ENCODE measurements around the gene TRAPPC13.
"Not testable (repeated sequence)": the region's sequence is repeated elsewhere in the genome, so short reads cannot be mapped to it uniquely, and the experiment has no call there.

The TRAPPC13 gene

DNA sequence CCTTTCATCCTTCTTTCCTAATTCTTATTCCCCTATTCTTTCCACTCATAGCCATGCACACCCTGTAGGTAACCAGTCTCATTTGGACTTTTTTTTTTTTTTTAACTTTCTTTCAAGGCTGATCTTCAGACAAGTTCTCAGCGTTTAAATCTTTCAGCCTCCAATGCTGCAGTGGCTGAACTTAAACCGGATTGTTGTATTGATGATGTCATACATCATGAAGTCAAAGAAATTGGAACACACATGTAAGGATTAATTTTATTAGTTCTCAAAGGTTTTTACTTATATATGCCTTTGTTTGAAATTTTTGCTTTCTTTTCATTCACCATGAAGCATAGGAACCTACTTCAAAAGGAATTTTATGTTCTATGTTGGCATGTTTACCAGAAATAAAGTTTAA, 22.1 kb downstream of the TRAPPC13 start:
- Mint-ChIP-seq H3K27me3 (no peaks in the 10 kb centered on the region), H3K36me3 (peaks cover 18% of the 10 kb centered on the region), H3K9me3 (no peaks in the 10 kb centered on the region), H3K4me3 (no peak overlapping the region), H3K4me1 (no peaks in the 10 kb centered on the region), H3K27ac (no peak overlapping the region)
- ATAC-seq (ENCODE audit: low read depth) (no peak), DNase-seq (ENCODE audit: low spot score in 2 of 2) (no peak)

DNA sequence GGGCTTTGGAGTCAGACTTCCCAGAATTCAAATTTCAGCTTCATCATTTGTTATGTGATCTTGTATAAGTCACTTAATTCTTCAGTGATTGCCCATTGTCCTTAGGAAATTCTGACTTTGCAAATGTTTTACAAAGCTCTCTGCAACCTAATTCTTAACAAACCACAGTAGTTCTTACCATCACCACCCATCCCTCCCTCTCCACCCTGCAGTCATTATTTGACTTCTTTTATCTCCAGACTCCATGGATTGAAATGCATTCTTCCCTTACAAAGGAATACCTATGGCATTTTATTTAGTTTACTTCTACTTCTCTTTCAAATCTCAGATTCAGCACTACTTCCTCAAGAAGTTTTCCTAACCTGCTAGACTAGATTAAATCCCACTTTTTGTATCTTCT, 23.1 kb downstream of the TRAPPC13 start:
- ATAC-seq (ENCODE audit: low read depth), result no peak
- H3K27ac Mint-ChIP-seq, result peak overlapping the region; percentile 28
- peaks cover 18% of the 10 kb centered on the region for H3K36me3 Mint-ChIP-seq
- no peak for DNase-seq (ENCODE audit: low spot score in 2 of 2)
- H3K27me3 Mint-ChIP-seq, result no peaks in the 10 kb centered on the region
- H3K9me3 Mint-ChIP-seq, result no peaks in the 10 kb centered on the region
- H3K4me1 Mint-ChIP-seq, result no peaks in the 10 kb centered on the region
- H3K4me3 Mint-ChIP-seq, result no peak overlapping the region

DNA sequence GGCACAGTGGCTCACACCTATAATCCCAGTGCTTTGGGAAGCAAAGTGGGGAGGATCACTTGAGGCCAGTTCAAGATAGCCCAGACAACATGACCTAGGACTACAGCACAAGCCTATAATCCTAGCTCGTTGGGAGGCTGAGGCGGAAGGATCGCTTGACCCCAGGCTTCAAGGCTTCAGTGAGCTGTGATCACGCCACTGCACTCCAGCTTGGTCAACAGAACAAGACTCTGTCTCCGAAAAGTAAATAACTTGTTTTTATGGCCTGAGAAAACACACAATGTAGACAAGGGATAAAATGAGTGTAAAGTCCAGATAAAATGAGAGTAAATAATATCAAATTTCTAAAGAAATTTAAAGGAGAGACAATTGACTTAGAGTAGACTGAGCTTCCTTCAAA, 26.3 kb downstream of the TRAPPC13 start:
- H3K27ac Mint-ChIP-seq, result no peak overlapping the region
- peaks cover 18% of the 10 kb centered on the region for H3K36me3 Mint-ChIP-seq
- H3K4me3 Mint-ChIP-seq, result no peak overlapping the region
- H3K27me3 Mint-ChIP-seq, result no peaks in the 10 kb centered on the region
- no peaks in the 10 kb centered on the region for H3K4me1 Mint-ChIP-seq
- no peaks in the 10 kb centered on the region for H3K9me3 Mint-ChIP-seq
- ATAC-seq (ENCODE audit: low read depth) (no peak), DNase-seq (ENCODE audit: low spot score in 2 of 2) (no peak)

DNA sequence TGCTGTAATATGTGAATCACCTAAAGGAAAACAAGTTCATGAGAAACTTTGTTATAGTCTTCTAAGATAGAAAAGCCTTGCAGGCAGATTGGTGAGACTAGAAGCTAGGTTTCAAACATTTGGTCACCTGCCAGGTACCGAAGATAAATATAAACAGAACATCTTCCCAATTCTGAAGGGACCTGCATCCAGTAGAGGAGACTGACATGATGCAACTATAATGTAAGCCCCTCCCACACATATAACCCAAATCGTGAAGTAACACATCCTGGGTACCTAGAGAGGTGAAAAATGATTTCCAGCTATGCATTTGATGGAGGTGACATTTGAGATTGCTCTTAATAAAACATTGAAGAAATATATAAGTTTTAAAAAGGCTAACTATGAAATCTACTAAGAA, 29.9 kb downstream of the TRAPPC13 start:
- no peaks in the 10 kb centered on the region for H3K9me3 Mint-ChIP-seq
- H3K4me3 Mint-ChIP-seq, result no peak overlapping the region
- no peak overlapping the region for H3K27ac Mint-ChIP-seq
- no peaks in the 10 kb centered on the region for H3K27me3 Mint-ChIP-seq
- DNase-seq (ENCODE audit: low spot score in 2 of 2), result no peak
- no peak for ATAC-seq (ENCODE audit: low read depth)
- no peaks in the 10 kb centered on the region for H3K4me1 Mint-ChIP-seq
- peaks cover 9% of the 10 kb centered on the region for H3K36me3 Mint-ChIP-seq

DNA sequence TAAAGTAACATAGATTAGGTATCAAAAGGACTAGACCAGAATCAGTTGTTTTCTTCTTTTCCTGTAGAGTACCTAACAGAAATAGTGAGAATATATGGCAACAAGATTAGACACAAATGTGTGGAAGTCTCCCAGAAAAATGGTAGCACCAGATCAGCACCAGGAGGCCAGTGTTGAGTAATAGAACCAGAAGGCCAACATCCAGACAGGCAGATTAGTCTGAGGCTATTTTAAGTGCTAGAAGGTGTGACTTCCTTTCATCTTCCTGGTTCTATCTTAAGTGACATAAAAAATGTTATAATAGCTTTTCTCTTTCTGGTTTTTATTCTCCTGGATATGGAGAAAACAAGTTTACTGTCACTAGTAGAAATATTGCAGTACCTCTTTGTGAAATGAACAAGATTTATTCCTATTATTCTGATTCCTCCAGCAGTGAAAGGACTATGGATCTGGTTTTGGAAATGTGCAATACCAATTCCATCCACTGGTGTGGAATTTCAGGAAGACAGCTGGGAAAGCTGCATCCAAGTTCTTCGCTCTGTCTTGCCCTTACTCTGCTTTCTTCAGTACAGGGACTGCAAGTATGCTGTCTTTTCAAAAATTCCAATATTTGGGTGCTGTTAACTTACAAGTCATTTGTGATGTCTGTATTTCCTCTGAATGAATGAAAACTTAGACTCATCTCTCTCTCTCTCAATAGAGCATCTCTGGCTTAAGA, 39.1 kb downstream of the TRAPPC13 start:
- no peaks in the 10 kb centered on the region for H3K27me3 Mint-ChIP-seq
- peaks cover 16% of the 10 kb centered on the region for H3K36me3 Mint-ChIP-seq
- H3K4me1 Mint-ChIP-seq, result no peaks in the 10 kb centered on the region
- no peaks in the 10 kb centered on the region for H3K9me3 Mint-ChIP-seq
- no peak for ATAC-seq (ENCODE audit: low read depth)
- DNase-seq (ENCODE audit: low spot score in 2 of 2), result no peak
- no peak overlapping the region for H3K4me3 Mint-ChIP-seq
- no peak overlapping the region for H3K27ac Mint-ChIP-seq

DNA sequence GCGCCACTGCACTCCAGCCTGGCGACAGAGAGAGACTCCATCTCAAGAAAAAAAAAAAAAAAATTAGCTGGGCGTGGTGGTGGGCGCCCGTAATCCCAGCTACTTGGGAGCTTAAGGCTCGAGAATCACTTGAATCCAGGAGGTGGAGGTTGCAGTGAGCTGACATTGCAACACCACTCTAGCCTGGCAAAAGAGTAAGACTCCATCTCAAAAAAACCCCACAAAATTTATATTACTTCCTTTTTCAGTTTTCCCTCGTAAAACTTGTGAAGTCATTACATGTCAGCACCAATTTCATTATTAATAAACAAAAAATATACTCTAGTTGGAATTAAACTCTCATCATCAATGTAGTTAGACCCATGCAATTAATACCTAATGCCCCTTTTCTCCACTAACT, 43.9 kb downstream of the TRAPPC13 start:
- Mint-ChIP-seq H3K27me3 (no peaks in the 10 kb centered on the region), H3K36me3 (peaks cover 5% of the 10 kb centered on the region), H3K9me3 (no peaks in the 10 kb centered on the region), H3K4me1 (no peaks in the 10 kb centered on the region), H3K4me3 (no peak overlapping the region), H3K27ac (no peak overlapping the region)
- ATAC-seq (ENCODE audit: low read depth) (no peak), DNase-seq (ENCODE audit: low spot score in 2 of 2) (no peak)

DNA sequence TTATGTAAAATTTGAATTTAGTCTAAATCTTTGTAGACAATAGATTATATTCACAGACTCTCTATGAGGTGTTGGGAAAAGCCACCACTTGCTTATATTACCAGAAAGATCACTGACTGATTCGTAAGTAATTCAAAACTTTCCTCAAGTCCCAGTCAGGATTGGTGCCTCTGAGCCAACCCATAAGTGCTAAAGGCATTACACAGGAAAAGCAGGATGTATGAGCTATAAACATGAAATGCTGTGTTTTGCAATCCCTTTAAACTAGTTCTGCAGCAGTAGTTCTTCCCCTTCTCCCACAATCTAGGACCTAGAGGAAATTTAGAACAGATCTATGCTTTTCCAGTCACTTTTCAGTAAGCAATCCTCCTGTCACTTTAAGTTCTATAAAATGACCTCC, 48.0 kb downstream of the TRAPPC13 start:
- ATAC-seq (ENCODE audit: low read depth) (no peak), DNase-seq (ENCODE audit: low spot score in 2 of 2) (no peak)
- Mint-ChIP-seq H3K27me3 (no peaks in the 10 kb centered on the region), H3K4me3 (no peak overlapping the region), H3K9me3 (no peaks in the 10 kb centered on the region), H3K27ac (no peak overlapping the region), H3K36me3 (peaks cover 22% of the 10 kb centered on the region), H3K4me1 (no peaks in the 10 kb centered on the region)

DNA sequence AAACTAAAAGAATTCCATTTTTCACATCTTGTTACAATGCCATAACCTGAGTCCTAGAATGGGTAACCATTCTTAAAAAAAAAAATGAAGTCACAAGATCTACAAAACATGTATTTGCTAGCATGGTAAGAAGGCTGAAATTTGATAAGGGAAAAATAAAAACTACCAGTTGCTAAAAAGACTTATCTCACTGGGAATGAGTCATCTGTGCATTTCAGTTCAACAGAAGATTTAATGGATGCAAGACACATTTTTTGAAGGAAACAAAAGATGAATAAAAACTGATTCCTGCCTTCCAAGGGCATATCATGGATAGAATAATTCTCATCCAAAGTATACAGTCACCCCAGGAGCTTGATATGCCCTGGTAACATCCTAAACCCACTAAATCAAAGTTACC, 49.9 kb downstream of the TRAPPC13 start:
- Mint-ChIP-seq H3K27me3 (no peaks in the 10 kb centered on the region), H3K4me1 (no peaks in the 10 kb centered on the region), H3K4me3 (no peak overlapping the region), H3K9me3 (no peaks in the 10 kb centered on the region), H3K36me3 (peaks cover 32% of the 10 kb centered on the region), H3K27ac (no peak overlapping the region)
- DNase-seq (ENCODE audit: low spot score in 2 of 2), result no peak
- no peak for ATAC-seq (ENCODE audit: low read depth)

DNA sequence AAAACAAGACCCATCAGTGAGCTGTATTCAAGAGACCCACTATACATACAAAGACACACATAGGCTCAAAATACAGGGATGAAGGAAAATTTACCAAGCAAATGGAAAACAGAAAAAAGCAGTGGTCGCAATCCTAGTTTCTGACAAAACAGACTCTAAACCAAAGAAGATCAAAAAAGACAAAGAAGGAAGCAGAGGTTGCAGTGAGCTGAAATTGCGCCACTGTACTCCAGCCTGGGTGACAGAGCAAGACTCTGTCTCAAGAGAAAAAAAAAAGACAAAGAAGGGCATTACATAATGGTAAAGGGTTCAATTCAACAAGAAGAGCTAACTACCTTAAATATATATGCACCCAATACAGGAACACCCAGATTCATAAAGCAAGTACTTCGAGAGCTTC, 51.2 kb downstream of the TRAPPC13 start:
- H3K27ac Mint-ChIP-seq; H3K4me1 Mint-ChIP-seq; H3K27me3 Mint-ChIP-seq; DNase-seq (ENCODE audit: low spot score in 2 of 2); H3K9me3 Mint-ChIP-seq; ATAC-seq (ENCODE audit: low read depth); H3K4me3 Mint-ChIP-seq: not testable (repeated sequence)
- peaks cover 35% of the 10 kb centered on the region for H3K36me3 Mint-ChIP-seq

DNA sequence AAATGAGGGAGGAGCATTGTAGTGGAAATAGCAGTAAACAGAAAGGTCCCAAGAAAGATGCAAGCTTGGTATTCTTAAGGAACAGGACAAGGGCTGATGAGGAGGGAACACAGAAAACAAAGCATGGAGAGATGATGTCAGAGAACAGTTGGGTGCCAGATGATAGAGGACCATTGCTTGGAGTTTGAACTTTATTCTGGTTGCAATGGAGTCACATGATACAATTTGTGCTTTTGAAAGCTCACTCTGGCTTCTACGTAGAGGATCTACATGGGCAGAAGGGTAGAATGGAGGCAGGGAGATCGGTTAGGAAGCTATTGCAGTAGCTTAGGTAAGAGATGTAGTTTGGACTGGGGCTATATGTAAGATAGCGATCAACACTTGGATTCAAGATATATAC, 57.3 kb downstream of the TRAPPC13 start:
- H3K27ac Mint-ChIP-seq, result no peak overlapping the region
- no peaks in the 10 kb centered on the region for H3K27me3 Mint-ChIP-seq
- H3K36me3 Mint-ChIP-seq, result peaks cover 44% of the 10 kb centered on the region
- H3K9me3 Mint-ChIP-seq, result no peaks in the 10 kb centered on the region
- DNase-seq (ENCODE audit: low spot score in 2 of 2), result no peak
- ATAC-seq (ENCODE audit: low read depth), result no peak
- peaks cover 2% of the 10 kb centered on the region for H3K4me1 Mint-ChIP-seq
- H3K4me3 Mint-ChIP-seq, result no peak overlapping the region

DNA sequence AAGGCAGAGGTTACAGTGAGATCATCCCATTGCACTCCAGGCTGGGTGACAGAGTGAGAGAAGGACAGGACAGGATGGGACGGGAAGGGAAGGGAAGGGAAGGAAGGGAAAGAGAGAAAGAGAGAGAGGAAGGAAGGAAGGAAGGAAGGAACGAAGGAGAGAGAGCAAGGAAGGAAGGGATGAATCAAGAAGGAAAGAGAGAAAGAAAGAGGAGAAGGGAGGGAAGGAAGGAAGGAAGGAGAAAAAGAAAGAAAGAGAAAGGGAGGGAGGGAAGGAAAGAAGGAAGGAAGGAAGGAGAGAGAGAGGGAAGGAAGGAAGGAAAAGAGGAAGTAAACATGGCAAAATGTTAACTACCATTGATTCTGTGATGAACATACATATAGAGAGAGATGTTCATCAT, 68.3 kb downstream of the TRAPPC13 start:
- H3K4me3 Mint-ChIP-seq, result no peak overlapping the region
- peaks cover 3% of the 10 kb centered on the region for H3K4me1 Mint-ChIP-seq
- no peak for DNase-seq (ENCODE audit: low spot score in 2 of 2)
- H3K27me3 Mint-ChIP-seq, result no peaks in the 10 kb centered on the region
- peaks cover 19% of the 10 kb centered on the region for H3K36me3 Mint-ChIP-seq
- no peak for ATAC-seq (ENCODE audit: low read depth)
- peaks cover 2% of the 10 kb centered on the region for H3K9me3 Mint-ChIP-seq
- H3K27ac Mint-ChIP-seq, result peak overlapping the region; percentile 39

DNA sequence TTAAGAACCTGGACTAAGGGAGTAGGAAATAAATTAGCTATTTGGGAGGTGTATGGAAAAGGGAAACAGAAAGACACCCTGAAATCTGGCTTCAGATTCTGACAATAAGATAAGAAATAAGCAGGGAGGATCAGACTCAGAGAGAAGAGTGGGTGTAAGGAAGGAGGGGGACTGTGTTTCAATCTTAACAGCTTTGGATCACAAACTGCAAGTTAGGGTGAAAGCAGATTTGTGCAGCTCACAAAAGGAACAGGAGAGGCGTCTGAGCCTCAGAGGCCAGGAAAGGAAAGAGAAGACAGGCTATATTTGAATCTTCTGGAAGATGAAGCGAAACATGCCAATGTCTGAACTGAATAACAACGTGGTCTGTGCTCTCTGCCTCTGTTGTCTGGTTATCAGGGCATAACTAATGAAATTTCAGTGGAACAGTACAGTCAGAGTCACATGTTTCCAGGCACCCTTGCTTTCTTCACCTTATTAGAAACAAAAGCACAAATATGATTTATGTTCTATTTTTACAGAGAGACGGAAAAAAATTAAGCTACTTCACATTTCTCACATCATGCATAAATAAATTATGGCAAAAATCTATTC, 70.4 kb downstream of the TRAPPC13 start:
- peaks cover 5% of the 10 kb centered on the region for H3K9me3 Mint-ChIP-seq
- H3K4me1 Mint-ChIP-seq, result peaks cover 7% of the 10 kb centered on the region
- no peaks in the 10 kb centered on the region for H3K27me3 Mint-ChIP-seq
- H3K27ac Mint-ChIP-seq, result no peak overlapping the region
- H3K4me3 Mint-ChIP-seq, result no peak overlapping the region
- no peak for DNase-seq (ENCODE audit: low spot score in 2 of 2)
- ATAC-seq (ENCODE audit: low read depth), result no peak
- peaks cover 28% of the 10 kb centered on the region for H3K36me3 Mint-ChIP-seq

DNA sequence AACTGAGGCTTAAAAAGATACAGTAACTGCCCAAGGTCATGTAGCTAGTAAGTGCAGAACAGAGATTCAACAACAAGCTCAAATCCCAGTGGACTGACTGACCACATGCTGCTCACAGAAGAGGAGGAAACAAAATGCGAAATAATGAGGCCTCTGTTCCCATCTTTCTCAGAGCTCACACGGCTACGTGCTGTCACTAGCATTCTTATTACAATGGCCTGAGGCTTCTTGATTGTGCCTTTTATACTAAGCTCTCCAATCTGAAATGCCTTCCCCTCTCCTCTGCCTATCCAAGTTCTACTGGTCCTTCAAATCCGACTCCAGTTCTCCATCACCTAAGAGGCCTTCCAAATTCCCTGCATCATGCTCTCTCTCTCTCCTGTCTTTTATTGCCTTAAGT, 71.1 kb downstream of the TRAPPC13 start:
- H3K4me1 Mint-ChIP-seq, result peaks cover 7% of the 10 kb centered on the region
- H3K4me3 Mint-ChIP-seq, result no peak overlapping the region
- H3K36me3 Mint-ChIP-seq, result peaks cover 23% of the 10 kb centered on the region
- H3K27ac Mint-ChIP-seq, result no peak overlapping the region
- DNase-seq (ENCODE audit: low spot score in 2 of 2) (no peak), ATAC-seq (ENCODE audit: low read depth) (no peak)
- no peaks in the 10 kb centered on the region for H3K27me3 Mint-ChIP-seq
- peaks cover 5% of the 10 kb centered on the region for H3K9me3 Mint-ChIP-seq

DNA sequence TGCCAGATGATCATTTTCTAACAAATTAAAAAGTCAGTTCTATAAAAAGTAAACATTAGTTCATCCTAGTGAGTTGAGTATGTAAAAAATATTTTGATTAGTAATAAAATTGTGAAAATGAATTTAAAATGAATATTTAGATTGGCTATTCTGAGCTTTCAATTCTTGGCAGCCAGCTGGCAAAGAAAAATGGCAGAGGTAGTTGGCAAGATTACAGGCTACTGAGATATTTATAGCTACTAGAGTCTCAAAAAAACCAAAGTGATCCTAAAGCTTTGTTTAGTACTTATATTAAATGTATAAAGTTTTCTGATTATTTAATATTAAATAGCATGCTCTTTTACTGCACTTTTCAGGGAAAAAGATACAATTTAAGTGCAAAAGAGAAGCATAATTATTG, 72.1 kb downstream of the TRAPPC13 start:
- no peaks in the 10 kb centered on the region for H3K27me3 Mint-ChIP-seq
- peaks cover 22% of the 10 kb centered on the region for H3K36me3 Mint-ChIP-seq
- no peak overlapping the region for H3K27ac Mint-ChIP-seq
- H3K9me3 Mint-ChIP-seq, result peaks cover 5% of the 10 kb centered on the region
- peaks cover 7% of the 10 kb centered on the region for H3K4me1 Mint-ChIP-seq
- H3K4me3 Mint-ChIP-seq, result no peak overlapping the region
- ATAC-seq (ENCODE audit: low read depth) (no peak), DNase-seq (ENCODE audit: low spot score in 2 of 2) (no peak)

DNA sequence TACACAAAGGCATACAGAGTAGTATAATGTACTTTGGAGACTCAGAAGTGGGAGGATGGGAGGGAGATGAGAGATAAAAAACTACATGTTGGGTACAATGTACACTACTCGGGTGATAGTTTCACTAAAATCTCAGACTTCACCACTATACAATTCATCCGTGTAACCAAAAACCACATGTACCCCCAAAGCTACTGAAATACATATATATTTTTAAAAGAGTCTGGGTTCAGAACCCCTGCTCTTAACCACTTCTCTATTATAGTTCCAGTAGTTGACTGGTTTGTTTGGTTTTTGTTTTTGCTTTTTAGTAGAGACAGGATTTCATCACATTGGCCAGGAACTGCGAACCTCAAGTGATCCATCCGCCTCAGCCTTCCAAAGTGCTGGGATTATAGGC, 74.5 kb downstream of the TRAPPC13 start:
- ATAC-seq (ENCODE audit: low read depth) (no peak), DNase-seq (ENCODE audit: low spot score in 2 of 2) (no peak)
- H3K4me1 Mint-ChIP-seq, result peaks cover 4% of the 10 kb centered on the region
- H3K27me3 Mint-ChIP-seq, result no peaks in the 10 kb centered on the region
- H3K36me3 Mint-ChIP-seq, result peaks cover 15% of the 10 kb centered on the region
- H3K4me3 Mint-ChIP-seq, result no peak overlapping the region
- peaks cover 3% of the 10 kb centered on the region for H3K9me3 Mint-ChIP-seq
- H3K27ac Mint-ChIP-seq, result no peak overlapping the region

All from memory B cell (primary cell).